Thymus (tissue), 11 donors: Measurements from ENCODE around the gene RNF26. TPM values are rescaled to one million over a fixed set of nuclear protein-coding genes. Genes with fewer than 3 reads are reported as not detected.

Source experiments
- DNase-seq, 9 donors: peaks; one replicate each; pipeline ENCODE4 v3.0.0-alpha.2; 2013; ENCODE audit warnings: low spot score in 9 of 9, low read depth in 6 of 9, missing footprints in 1 of 9
- H3K27ac ChIP-seq, 2 donors: one replicate each; pipeline ENCODE4 v1.5.1; 2013; ENCODE audit warnings: control low read depth in 1 of 2, low read depth in 1 of 2, low read length in 1 of 2, mild to moderate bottlenecking in 1 of 2, moderate library complexity in 1 of 2
- H3K27me3 ChIP-seq, 2 donors: one replicate each; pipeline ENCODE4 v1.5.1; 2013; ENCODE audit warnings: low read length in 1 of 2; ENCODE audit not compliant: control insufficient read depth in 2 of 2, insufficient read depth in 1 of 2
- H3K36me3 ChIP-seq, 2 donors: one replicate each; pipeline ENCODE4 v1.5.1; 2013; ENCODE audit warnings: low read length in 1 of 2, mild to moderate bottlenecking in 1 of 2, moderate library complexity in 1 of 2; ENCODE audit not compliant: control insufficient read depth in 2 of 2, insufficient read depth in 2 of 2
- H3K4me1 ChIP-seq, 2 donors: one replicate each; pipeline ENCODE4 v1.5.1; 2013; ENCODE audit warnings: low read length in 2 of 2; ENCODE audit not compliant: control insufficient read depth in 2 of 2, insufficient read depth in 2 of 2
- H3K4me3 ChIP-seq, 2 donors: one replicate each; pipeline ENCODE4 v1.5.1; 2013; ENCODE audit warnings: low read length in 2 of 2, control low read depth in 1 of 2, mild to moderate bottlenecking in 1 of 2
- H3K9me3 ChIP-seq, 2 donors: one replicate each; pipeline ENCODE4 v1.5.1; 2013; ENCODE audit warnings: low read length in 1 of 2, mild to moderate bottlenecking in 1 of 2; ENCODE audit not compliant: control insufficient read depth in 2 of 2, insufficient read depth in 1 of 2
- WGBS: extraction: QIAGEN DNeasy Blood & Tissue Kit; methylation state at CpG from one replicate; pipeline ENCODE4 v1.1.7; 2013; 5-methylcytosine and 5-hydroxymethylcytosine counted together
- polyA plus RNA-seq: library from polyadenylated mRNA; stranded (reverse); fragments of 200-250 nt; gene quantifications from one replicate; pipeline ENCODE4 v1.2.3, GENCODE V29; 2013
- total RNA-seq: library from RNA; stranded (reverse); fragments of 120-200 nt; gene quantifications from one replicate; pipeline ENCODE4 v1.2.4, GENCODE V29; 2013
- donor health status: healthy.

The RNF26 gene
- total and polyA plus RNA-seq, 2 donors = 2.7 to 9.0 TPM

DNA sequence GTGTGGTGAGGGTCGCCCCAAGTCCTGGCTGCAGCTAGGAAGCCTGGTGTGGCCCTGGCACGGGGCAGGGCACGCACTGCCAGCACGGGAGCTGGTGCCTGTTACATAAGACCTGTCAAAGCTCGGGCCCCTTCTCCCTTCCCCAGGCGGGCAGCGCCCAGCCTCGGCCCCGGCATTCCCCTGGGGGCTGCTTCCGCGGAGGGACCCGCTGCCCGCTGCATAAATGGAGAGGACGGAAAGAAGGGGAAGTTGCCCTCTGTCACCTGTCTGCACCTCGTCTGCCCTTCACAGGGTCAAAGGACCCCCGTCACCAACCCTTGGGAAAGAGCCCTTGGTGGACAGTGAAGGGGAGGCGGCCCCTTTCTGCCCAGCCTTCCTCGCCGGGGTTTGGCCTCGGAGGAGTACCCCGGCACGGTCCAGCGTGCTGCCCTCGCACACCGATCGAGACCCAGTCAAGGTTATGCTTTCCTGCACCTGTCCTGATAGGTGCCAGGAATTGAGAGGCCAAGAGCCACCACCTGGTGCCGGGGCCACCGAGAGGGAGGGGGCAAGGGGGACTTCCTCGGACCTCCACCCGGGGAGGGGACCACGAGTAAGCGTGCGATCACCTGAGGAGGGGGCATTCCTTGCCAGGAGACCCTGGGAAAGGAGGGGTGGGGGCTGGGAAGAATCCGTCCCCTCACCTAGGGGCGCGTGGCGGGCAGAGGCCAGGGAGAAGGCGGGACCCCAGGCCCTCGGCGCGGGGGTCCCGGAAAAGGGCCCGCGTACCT lies 28.9 kb downstream of the RNF26 start:
- no peak overlapping the region for H3K27ac ChIP-seq
- H3K4me3 ChIP-seq = peak overlapping the region in 1 of 2 donors; percentile 44
- H3K36me3 ChIP-seq = no peaks in the 10 kb centered on the region
- no peaks in the 10 kb centered on the region for H3K9me3 ChIP-seq
- no peak for DNase-seq
- WGBS = 44% methylated on average over 44 of the region's 44 CpGs
- H3K27me3 ChIP-seq = peaks cover 39 to 83% of the 10 kb centered on the region in 2 donors
- H3K4me1 ChIP-seq = peaks cover 0 to 19% of the 10 kb centered on the region in 2 donors

DNA sequence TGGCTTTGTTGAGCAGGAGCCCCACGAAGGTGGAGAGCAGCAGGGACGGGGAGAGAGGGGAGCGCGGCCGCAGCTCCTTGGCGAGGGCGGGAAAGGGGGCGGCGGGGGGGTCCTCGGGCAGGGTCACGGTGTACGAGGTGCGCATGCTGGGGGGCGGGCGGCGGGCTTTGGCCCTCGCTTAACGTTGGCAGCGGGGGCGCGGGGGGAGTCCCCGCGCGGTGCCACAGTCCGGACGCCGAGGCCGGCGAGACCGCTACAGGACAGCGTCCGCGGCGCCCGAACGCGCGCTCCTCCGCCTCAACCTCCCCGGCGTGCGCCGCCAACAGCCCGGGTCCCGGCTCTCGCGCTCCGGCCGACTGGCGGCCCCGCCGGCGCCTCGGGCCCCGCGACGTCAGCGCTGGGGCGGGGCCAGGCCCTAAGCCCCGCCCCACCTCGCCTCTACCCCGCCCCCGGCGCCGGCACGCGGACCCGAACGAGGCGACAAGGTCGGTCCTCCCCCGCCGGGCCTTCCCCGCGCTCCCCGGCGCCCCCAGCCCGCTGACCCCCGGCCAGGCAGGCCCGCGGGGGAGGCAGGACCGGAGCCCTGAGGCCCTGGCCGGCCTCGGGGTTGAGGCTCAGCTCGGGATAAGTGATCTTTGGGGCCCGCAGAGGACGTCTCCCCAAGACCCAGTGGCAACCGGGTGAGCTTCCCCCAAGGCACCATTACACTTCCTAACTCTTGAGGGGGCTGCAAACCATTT lies 29.7 kb downstream of the RNF26 start:
- peak overlapping the region in 1 of 2 donors; percentile 44 for H3K4me3 ChIP-seq
- DNase-seq = peak in 3 of 9 donors; percentile 28 to 53 (median 53)
- H3K27ac ChIP-seq = no peak overlapping the region
- no peaks in the 10 kb centered on the region for H3K9me3 ChIP-seq
- H3K27me3 ChIP-seq = peaks cover 39 to 89% of the 10 kb centered on the region in 2 donors
- H3K36me3 ChIP-seq = no peaks in the 10 kb centered on the region
- peaks cover 0 to 19% of the 10 kb centered on the region in 2 donors for H3K4me1 ChIP-seq
- 3% methylated on average over 87 of the region's 88 CpGs for WGBS

DNA sequence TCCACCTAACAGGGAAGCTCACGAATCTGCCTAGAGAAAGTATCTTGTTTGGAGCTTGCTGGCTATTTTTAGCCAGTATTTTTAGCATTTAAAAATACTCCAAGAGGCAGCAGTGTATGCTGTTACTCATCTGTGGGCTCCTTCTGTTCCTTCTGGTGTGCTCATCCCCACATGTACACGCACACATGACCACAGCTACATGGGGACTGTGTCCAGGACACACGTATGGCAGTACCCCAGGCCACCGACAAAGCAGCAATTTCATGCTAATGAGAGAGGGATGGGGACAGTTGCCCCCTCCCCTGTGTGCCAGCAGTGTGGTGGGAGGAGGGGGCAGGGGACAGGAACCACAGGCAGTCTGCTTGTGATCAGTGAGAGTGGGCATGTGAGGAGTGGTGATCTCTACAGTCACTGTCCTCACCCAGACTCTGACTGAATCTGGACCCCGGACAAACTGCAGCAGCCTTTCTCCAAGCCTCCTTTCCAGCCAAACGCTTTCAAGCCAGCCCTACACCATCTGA lies 30.8 kb downstream of the RNF26 start:
- no peak overlapping the region for H3K27ac ChIP-seq
- no peak overlapping the region for H3K4me3 ChIP-seq
- no peak for DNase-seq
- H3K4me1 ChIP-seq = peaks cover 0 to 19% of the 10 kb centered on the region in 2 donors
- 91% methylated on average over 6 of the region's 6 CpGs for WGBS
- H3K27me3 ChIP-seq = peaks cover 37 to 82% of the 10 kb centered on the region in 2 donors
- H3K36me3 ChIP-seq = no peaks in the 10 kb centered on the region
- no peaks in the 10 kb centered on the region for H3K9me3 ChIP-seq

DNA sequence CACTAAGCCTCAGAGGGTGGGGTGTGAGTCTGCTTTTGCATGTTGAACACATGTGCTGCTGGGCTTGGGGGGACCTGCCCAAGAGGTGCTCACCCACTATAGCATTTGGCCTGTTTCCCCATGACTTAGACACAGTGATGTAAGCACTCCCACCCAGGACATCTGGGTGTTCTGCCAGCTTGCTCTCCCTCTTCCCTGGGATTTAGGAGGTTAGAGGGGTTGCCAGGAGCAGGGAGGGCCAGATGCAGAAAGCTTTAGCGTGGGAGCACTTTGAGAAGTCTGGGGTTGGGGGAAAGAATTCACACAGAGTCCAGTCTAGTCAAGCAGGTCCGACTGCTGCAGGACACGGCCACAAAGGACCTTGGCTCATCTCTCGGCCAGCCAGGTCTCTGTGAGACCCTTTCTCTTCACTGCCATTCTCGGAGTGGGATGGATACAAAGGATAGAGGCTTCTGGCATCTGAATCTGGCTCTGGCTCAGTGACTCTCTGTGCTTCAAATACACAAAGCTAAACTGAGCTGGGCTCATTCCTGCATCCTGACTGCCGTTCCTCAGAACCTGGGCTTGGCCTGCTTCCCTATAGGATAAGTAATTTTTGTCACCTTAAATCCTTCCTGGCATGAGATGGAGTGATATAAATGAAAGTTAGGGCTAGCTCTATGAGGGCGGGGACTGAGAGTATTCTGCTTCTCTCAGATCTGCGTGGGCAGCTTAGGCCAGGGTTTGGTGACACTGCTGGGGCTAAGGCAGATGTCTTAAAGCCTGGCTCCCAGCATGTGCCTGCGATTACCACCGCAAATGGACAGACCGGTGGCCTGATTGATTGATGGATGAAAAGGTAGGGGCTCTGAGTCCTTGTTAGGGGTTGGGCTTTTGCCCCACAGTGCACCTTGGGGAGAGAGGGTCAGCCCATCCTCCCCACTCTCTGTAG lies 32.6 kb downstream of the RNF26 start:
- H3K27me3 ChIP-seq = peaks cover 35 to 75% of the 10 kb centered on the region in 2 donors
- H3K36me3 ChIP-seq = no peaks in the 10 kb centered on the region
- 95% methylated on average over 11 of the region's 11 CpGs for WGBS
- H3K27ac ChIP-seq = no peak overlapping the region
- H3K9me3 ChIP-seq = no peaks in the 10 kb centered on the region
- H3K4me1 ChIP-seq = peaks cover 0 to 16% of the 10 kb centered on the region in 2 donors
- no peak for DNase-seq
- H3K4me3 ChIP-seq = no peak overlapping the region

DNA sequence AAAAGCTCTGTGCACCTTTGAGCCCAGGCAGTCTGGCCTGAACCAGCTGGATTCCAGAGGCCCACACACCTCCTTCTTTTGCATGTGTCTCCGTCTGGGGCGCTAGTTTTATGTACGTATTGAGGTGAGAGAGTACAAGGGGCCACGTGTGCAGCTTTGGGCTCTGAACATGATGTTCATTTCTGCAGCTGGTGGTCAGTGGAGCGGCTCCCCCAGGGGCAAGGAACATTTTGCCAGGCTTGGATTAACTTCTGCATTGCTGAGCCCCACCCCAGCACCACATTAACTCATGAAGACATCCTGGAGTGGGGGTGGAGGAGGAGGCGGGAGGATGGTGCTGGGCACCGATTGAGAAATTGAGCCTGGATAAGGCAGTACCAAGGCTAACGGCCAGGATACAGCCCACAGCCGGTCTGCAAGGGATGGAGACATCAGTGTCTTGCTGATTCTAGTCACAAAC lies 33.4 kb downstream of the RNF26 start:
- Histone ChIP-seq H3K27ac (no peak overlapping the region), H3K36me3 (no peaks in the 10 kb centered on the region), H3K4me1 (peaks cover 0 to 13% of the 10 kb centered on the region in 2 donors), H3K27me3 (peaks cover 28 to 68% of the 10 kb centered on the region in 2 donors), H3K4me3 (no peak overlapping the region), H3K9me3 (no peaks in the 10 kb centered on the region)
- no peak for DNase-seq
- WGBS = 96% methylated on average over 9 of the region's 9 CpGs

DNA sequence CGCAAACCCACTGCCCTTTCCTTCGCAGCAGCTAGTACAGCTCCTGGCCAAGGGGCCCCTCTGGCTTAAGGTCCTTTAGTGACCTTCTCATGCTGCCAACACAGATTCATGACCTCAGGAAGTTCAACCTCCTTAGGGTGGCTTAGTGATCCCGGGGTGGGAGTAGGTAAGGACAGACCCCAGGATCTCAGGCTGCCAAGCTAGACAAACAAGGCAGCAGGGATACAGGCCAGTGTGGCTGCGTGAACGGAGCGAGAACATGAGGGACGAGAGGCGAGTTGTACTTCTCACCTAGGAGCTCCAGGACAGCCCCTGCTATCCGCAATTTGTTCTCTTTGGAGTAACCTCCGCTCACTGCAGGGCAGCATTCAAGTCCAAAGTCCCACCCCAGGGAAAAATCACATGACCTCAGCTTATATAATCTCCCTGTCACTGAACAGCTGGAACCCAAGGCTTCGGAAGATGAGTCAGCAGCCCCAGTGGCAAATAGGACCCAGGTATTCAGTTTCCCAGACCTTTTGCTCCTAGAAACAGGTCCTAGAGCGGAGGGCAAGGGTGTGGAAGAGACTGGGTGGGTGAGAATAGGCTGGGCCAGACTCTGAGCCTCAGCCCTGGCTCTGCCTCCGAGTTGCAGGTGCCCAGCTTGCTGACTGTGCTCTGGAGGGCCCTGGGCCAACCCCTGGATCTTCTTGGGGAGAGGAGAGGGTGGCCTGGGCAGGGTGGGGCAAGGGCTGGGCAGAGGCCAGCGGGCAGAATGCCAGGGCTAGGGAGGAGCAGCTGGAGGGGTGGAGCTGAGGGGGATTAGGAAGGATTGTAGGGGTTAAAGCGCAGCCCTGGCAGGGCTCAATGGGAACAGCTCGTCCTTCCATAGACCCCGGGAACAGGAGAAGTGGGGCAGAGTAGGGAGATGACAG lies 34.1 kb downstream of the RNF26 start:
- no peaks in the 10 kb centered on the region for H3K36me3 ChIP-seq
- no peak overlapping the region for H3K4me3 ChIP-seq
- no peak overlapping the region for H3K27ac ChIP-seq
- 84% methylated on average over 17 of the region's 17 CpGs for WGBS
- no peaks in the 10 kb centered on the region for H3K9me3 ChIP-seq
- H3K27me3 ChIP-seq = peaks cover 21 to 61% of the 10 kb centered on the region in 2 donors
- DNase-seq = no peak
- H3K4me1 ChIP-seq = peaks cover 0 to 14% of the 10 kb centered on the region in 2 donors

DNA sequence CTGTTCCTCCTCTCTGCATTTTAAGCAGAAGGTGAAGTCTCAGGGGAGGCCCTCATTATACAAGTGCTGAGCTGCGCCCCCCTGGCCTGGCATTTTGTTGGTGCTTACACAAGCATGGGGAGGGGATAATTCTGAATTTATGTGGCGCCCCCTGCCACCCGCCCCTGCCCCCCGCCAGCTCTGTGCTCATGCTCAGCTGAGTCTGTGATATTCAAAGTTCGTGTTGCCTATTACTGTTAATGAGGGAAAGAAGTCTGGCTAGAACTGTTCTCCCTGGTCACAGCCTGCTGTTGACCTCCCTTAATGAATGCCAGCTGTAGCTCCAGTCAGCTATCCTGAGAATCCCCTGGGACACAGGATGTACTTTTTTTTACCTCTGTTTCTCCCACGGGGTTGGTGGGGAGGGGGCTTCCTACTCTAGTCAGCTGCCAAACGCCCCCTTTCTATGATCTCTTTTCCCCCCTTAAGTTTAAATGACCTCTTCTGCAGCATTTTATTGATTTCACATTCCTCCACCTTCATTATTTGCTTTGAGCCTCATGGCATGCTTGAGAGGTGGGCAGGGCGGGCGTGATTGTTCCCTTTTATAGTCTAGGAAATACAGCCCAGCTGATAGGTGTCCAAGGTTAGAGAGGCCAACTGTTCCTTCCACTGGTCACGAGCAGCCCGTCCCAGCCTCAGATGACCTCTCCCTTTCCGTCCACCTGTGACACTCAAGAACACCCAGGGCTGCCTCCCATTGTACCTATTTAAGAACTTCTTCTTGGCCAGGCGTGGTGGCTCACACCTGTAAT lies 35.0 kb downstream of the RNF26 start:
- no peak for DNase-seq
- no peak overlapping the region for H3K27ac ChIP-seq
- 95% methylated on average over 13 of the region's 13 CpGs for WGBS
- peaks cover 0 to 10% of the 10 kb centered on the region in 2 donors for H3K4me1 ChIP-seq
- H3K9me3 ChIP-seq = no peaks in the 10 kb centered on the region
- H3K27me3 ChIP-seq = peaks cover 13 to 52% of the 10 kb centered on the region in 2 donors
- H3K36me3 ChIP-seq = no peaks in the 10 kb centered on the region
- H3K4me3 ChIP-seq = no peak overlapping the region
